ENCODE data around the gene TMEM39B.
"Not testable (repeated sequence)": the region's sequence is repeated elsewhere in the genome, so short reads cannot be mapped to it uniquely, and the experiment has no call there.

Gene TMEM39B

GRCh38 chr1:32113436-32113835, 40.7 kb downstream of the TMEM39B start:
- DNase-seq = not testable (repeated sequence)

- DNase-seq = no peak
Measured at GRCh38 chr1:32114420-32114819, 41.7 kb downstream of the TMEM39B start.

GRCh38 chr1:32115496-32115895, 42.8 kb downstream of the TMEM39B start:
- no peak for DNase-seq

GRCh38 chr1:32116531-32116930, 43.8 kb downstream of the TMEM39B start:
- no peak for DNase-seq

- no peak for DNase-seq
Measured at GRCh38 chr1:32122151-32122550, 49.4 kb downstream of the TMEM39B start.

- not testable (repeated sequence) for DNase-seq
Measured at GRCh38 chr1:32123361-32123760, 50.6 kb downstream of the TMEM39B start.

DNA sequence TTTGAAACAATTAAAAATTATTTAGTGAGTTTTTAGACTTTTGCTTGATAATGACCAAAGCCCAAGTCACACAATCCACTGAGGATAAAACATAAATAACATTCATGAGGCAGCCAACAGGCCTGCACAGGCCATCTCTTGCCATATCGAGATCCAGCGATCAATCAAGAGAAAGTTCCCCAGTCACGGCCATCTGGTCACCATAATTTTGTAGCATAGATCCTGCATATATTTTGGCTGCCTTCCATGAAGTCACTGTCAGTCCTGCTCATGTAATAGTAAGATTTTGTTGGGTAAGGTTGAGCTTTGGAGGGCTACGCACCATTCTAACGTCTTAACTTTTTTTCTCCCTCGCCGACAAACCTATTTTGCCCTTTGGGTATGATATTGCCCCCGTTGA, 52.6 kb downstream of the TMEM39B start:
- no peak for DNase-seq

DNA sequence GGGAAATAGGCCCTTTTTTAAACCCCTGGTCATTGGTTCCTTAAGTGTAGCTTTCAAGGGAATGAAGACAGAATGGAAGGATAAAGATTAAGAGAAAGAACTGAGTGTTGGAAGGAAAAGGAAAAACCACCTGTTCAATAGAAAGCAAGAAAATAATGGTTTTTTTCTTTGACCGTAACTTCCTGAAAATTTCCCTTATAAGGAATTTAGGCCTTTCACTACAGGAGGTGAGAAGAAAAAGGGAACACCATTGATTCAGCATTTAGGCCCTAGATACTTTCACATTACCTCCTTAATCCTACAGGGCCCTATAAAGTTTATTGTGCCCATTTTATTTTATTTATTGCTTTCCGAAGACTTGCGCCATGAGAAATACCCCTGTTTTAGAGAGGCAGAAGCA, 54.0 kb downstream of the TMEM39B start:
- DNase-seq = no peak

DNA sequence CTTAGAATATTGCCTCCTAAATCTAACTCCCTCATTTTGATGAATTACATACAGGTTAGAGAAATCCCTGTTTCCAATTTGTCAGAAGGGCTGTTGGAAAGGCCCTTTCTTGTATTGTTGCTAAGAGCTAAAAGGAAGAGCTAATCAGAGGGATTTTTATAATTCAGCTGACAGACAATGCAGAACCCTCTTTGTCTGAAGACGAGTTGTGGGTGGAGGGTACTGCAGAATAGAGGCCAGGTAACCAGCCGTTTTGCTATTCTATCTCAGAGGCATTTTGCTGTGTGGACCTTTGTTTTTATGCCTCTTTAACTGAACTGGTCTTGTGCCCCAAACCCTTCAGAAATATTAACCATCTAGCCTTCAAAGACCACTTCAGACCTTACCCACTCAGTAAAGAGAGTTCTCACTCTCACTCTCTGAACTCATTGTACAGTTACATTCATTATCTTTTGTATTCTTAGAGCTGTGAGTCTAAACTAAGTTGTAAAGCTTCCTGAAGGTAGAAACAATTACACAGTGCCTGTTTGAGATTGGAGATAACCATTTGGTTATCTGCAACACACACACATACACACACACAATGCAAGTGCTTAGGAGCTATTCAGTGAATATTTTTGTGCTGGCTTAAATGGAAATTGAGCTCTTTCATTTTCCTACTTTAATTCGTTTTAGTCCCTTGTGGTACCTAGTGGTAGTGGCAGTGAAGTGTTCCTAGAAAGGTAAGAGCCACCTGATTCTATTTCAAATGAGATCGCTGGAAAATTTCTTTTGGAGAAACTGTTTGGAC, 54.9 kb downstream of the TMEM39B start:
- DNase-seq = no peak

- no peak for DNase-seq
Measured at GRCh38 chr1:32128479-32128878, 55.7 kb downstream of the TMEM39B start.

- DNase-seq = no peak
Measured at GRCh38 chr1:32128964-32129363, 56.2 kb downstream of the TMEM39B start.

DNA sequence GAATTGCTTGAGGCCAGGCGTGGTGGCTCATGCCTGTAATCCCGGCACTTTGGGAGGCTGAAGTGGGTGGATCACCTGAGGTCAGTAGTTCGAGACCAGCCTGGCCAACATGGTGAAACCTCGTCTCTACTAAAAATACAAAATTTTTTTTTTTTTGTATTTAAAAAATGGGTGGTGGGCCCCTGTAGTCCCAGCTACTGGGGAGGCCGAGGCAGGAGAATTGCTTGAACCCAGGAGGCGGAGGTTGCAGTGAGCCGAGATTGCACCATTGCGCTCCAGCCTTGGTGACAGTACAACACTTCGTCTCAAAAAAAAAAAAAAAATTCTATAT, 61.2 kb downstream of the TMEM39B start:
- not testable (repeated sequence) for DNase-seq

GRCh38 chr1:32137111-32137510, 64.4 kb downstream of the TMEM39B start:
- no peak for DNase-seq

DNA sequence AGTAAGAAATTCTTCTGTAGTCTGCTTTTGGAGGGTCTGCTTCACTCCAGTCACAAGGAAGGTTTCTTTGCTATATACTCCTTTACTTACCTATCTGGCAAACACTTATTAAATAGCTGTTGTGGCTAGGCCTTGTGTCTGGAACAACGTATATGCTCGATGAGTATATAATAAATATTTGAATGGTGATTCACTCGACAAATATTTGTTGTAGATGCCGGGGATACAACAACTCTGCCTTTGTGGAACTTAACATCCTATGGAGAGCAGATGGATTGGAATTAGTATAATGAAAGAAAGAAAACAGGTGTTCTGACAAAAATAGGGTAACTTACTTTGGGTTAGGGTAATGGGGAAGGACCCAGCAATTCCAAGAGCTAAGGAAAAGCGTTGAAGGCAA, 66.2 kb downstream of the TMEM39B start:
- peak; percentile 7 to 70 for DNase-seq

GRCh38 chr1:32142446-32143301, 69.9 kb downstream of the TMEM39B start:
- peak in 1 of 2 experiments; percentile 43 for DNase-seq

GRCh38 chr1:32143302-32143695, 70.6 kb downstream of the TMEM39B start:
- not testable (repeated sequence) for DNase-seq

DNA sequence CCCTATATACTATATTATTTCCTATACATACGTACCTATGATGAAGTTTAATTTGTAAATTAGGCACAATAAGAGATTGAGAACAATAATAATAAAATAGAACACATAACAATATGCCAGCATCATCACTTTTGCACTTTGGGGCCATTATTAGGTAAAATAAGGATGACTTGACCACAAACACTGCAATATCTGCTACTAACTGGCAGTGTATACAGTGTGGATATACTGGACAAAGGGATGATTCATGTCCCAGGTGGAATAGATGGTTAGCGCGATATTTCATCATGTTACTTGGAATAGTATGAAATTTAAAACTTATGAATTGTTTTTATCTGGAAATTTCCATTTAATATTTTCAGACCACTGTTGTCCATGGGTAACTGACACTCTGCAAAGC, 71.3 kb downstream of the TMEM39B start:
- DNase-seq = no peak

DNA sequence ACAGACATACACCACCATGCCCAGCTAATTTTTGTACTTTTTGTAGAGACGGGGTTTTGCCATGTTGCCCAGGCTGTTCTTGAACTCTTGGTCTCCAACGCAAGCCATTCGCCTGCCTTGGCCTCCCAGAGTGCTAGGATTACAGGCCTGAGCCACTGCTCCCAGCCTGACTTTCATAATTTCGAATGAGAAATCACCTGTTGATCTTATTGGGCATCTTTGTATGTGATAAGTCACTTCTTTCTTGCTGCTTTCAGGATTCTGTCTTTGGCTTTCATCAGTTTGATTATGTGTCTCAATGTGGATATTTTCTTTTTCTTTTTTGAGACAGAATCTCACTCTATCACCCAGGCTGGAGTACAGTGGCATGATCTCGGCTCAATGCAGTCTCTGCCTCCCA, 75.1 kb downstream of the TMEM39B start:
- not testable (repeated sequence) for DNase-seq

- DNase-seq = no peak
Measured at GRCh38 chr1:32150847-32151246, 78.1 kb downstream of the TMEM39B start.

GRCh38 chr1:32151319-32151787, 78.6 kb downstream of the TMEM39B start:
- no peak for DNase-seq

All from SW 1271 (cell line).